Muscle of arm (tissue), 12 donors: ENCODE data around the gene ATP2A1. TPM values are rescaled to one million over a fixed set of nuclear protein-coding genes. Genes with fewer than 3 reads are reported as not detected.
"Not testable (repeated sequence)": the region's sequence is repeated elsewhere in the genome, so short reads cannot be mapped to it uniquely, and the experiment has no call there.

Experiments
- DNase-seq: peaks from one replicate; pipeline ENCODE4 v3.0.0-alpha.2; 2013
- polyA plus RNA-seq, 12 donors: library from polyadenylated mRNA; unstranded; fragments of 120-200 nt; gene quantifications; one replicate each; pipeline ENCODE4 v1.2.1, GENCODE V29; 2013; ENCODE audit not compliant: insufficient read length in 12 of 12

The ATP2A1 gene
- polyA plus RNA-seq, 12 donors = 149 to 964 (median 352) TPM; not detected in 1

- no peak for DNase-seq
Measured at GRCh38 chr16:28903344-28904042, 25.2 kb downstream of the ATP2A1 start.

DNA sequence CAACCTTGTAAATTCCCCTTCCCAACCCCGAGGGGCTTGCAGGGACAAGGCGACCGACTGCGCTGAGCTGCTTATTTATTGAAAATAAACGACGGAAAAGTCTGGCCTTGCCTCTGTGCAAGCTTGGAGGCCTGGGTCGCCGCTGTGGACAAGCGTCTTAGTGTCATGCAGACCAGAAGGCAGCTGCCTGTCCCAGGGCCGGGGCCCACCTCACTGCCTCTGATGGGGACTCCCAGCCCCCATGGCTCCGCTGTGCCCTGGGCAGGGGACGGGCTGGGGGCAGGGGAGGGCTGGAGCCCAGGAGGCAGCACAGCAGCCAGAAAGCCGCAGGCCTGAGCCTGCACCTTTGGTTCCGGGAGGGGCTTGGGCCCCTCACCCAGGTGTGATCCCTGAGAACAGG, 26.1 kb downstream of the ATP2A1 start:
- DNase-seq = no peak

GRCh38 chr16:28904828-28905227, 26.5 kb downstream of the ATP2A1 start:
- no peak for DNase-seq

- DNase-seq = no peak
Measured at GRCh38 chr16:28905229-28905754, 27.0 kb downstream of the ATP2A1 start.

DNA sequence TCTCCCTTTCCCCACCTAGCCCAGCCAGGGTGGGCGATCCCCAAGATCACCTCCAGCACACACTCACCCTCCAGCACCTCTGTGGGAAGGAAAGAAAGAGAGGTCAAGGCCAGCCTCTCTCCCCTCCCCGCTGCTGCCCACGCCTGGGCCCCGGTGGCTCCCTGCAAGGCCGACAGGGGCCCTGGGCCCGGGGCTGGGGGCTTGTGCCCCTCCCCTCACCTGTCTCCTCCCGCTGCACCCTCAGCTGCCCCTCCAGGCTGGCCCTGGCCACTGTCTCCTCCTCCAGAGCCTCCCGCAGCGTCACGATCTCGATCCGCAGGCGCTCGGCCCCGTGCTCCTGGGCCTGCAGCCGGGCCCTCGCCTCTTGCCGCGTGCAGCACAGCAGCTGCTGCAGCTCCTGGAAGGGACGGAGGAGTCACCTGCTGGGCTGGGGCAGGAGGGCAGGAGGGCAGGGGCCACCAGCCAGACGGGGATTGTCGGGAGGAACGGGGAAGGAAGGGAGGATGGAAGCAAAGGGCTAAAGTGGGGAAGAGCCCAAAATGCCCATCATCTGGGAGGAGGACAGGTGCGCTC, 27.6 kb downstream of the ATP2A1 start:
- DNase-seq = no peak

DNA sequence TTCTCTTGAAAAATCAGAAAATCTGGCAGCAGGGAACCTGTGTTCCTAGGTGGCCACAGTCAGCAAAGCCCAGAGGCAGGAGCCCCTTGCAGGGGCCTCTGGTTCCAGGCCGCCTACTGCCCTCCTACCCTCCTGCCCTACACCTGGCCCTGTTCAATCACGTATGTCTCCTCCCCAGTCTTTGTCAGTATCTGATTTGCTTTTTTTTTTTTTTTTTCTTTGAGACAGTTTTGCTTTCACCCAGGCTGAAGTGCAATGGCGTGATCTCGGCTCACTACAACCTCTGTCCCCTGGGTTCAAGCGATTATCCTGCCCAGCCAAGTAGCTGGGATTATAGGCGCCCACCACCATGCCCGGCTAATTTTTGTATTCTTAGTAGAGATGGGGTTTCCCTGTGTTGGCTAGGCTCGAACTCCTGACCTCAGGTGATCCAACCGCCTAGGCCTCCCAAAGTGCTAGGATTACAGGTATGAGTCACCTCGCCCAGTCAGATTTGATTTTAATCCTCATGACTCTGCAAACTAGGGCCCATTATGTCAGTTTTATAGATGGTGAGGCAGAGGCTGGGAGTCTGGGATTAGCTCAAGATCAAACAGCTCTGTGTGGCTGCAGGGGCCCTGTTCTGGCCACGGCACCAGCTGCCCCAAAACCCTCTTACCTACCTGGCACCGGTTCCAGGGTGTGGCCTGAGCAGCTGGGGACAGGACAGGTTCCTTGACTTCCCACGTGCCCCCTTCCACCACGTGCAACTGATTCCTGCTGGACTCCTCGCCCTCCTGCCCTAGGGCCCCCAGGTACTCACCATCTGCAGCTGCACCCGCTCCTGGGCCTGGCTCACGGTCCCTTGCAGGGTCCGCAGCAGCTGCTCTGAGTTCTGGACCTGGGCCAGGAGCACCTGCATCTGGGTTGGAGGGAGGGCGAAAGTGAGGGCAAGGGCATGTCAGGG, 32.1 kb downstream of the ATP2A1 start:
- DNase-seq = no peak

DNA sequence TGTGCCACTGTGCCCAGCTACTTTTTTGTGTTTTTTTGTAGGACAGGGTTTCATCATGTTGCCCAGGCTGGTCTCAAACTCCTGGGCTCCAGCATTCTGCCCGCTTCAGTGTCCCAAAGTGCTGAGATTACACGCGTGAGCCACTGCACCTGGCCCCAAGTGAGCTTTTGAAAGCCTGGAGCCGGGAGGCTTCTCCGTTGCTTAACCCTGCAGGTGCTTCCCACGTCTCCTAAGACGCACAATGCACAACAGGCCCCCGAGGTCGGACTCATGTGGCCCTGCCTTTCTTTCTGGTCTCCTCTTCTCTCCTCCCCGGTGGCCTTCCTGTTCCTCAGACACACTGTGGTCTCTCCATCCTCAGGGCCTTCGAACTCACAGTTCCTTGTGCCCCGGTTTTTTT, 34.3 kb downstream of the ATP2A1 start:
- no peak for DNase-seq

GRCh38 chr16:28913946-28914724, 35.8 kb downstream of the ATP2A1 start:
- no peak for DNase-seq

GRCh38 chr16:28915181-28915580, 36.9 kb downstream of the ATP2A1 start:
- no peak for DNase-seq

DNA sequence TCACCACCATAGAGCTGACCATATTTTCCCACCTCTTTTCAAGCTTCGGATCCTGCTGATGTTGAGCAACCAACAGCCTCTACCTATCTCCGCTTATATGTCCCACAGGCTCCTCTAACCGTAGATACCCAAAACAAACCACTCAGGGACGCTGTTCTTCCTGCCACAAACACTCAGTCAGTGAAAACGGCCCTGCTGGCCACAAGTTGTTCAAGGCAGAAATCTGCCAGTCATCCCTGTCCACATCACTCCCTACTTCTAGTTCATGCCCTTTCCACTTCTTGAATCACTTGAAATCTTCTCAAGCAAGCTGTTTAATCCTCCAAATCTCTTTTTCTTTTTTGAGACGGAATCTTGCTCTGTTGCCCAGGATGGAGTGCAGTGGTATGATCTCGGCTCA, 38.8 kb downstream of the ATP2A1 start:
- no peak for DNase-seq

DNA sequence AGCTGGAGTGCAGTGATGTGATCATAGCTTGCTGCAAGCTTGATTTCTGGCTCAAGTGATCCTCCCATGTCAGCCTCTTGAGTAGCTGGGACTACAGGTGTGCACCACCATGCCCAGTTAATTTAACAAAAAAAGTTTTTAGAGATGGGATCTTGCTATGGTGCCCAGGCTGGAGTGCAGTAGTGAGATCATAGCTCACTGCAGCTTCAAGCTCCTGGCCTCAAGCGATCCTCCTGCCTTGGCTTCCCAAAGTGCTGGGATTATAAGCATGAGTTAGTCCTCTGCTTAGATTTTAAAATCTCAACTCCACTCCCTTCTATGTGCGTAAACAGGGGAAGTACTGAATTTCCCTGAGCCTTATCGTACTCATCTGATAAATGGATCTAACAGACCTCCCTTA, 40.4 kb downstream of the ATP2A1 start:
- no peak for DNase-seq

DNA sequence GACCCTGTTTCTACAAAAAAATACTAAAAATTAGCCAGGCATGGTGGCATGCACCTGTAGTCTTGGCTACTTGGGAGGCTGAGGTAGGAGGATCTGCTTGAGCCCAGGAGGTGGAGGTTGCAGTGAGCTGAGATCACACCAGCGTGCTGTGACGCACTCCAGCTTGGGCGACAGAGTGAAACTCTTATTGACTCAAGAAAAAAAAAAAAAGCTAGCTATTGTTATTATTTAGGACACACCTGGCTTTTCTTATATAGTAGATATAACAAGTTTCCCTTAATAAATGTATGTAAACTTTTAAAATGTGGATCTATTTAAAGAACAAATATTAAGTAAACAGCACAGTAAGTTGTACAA, 44.9 kb downstream of the ATP2A1 start:
- no peak for DNase-seq

DNA sequence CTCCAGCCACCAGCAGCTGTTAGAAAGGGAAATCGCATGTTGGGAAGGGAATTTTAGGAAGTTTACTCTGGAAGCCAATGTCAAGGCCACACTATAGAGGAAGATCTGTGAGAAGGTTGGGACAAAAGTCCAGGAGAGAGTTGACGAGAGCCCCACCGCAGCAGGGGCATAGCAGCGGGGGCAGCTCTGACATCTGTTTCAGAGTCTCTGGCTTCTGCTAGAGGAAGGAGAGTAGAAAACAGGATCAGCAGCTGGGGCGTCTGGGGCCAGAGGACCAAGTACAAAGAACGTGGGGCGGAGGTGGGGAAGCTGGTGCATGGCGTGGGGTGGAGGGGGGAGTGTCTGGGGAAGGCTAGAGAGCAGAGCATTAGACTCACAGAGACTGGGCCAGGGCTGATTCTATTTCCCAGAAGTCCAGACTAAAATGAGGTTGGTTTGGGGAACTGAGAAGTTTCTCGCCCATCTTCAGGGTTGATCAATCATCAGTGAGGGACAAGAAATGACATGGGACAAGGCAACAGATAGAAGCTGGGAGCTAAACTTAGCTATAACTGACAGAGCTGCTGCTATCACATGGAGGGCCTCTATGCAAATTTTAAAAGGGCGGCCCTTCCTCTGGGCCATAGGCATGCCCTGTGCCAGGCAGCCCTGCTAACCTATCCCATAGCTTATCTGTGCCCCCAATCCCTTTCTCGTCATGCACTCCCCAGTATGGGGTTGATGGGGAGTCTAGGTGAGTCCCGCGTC, 45.5 kb downstream of the ATP2A1 start:
- no peak for DNase-seq

DNA sequence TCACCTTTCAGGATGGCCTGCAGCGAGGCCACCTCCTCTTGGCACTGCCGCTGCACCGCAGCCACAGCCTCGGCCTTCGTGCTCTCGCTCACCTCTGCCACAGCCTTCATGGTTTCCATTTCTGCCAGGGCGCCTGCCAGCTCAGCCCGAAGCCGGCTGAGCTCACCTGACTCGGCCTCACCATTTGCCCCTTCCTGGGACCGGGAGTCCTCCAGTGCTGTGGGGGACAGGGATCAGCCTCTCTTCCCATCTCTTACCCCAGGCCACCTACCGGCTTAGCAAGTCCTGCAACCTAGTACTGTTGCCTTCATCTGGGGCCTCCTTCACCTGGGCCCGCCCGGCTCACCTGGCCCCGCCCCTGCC, 46.1 kb downstream of the ATP2A1 start:
- DNase-seq = no peak

GRCh38 chr16:28924762-28925385, 46.6 kb downstream of the ATP2A1 start, which contains the start of gene RABEP2:
TSS of gene RABEP2 (minus strand) at chr16:28925238. CDS start at chr16:28925163, 75 bp downstream.
- peak; percentile 90 for DNase-seq

- DNase-seq = peak; percentile 90
Measured at GRCh38 chr16:28925386-28926228, 47.3 kb downstream of the ATP2A1 start.

DNA sequence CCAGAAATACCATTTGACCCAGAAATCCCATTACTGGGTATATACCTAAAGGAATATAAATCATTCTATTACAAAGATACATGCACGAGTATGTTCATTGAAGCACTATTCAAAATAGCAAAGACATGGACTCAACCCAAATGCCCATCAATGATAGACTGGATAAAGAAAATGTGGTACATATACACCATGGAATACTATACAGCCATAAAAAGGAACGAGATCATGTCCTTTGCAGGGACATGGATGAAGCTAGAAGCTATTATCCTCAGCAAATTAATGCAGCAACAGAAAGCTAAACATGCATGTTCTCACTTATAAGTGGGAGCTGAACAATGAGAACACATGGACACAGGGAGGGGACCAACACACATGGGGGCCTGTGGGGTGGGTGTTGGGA, 48.0 kb downstream of the ATP2A1 start:
- DNase-seq = not testable (repeated sequence)

GRCh38 chr16:28927815-28928214, 49.5 kb downstream of the ATP2A1 start:
- no peak for DNase-seq

DNA sequence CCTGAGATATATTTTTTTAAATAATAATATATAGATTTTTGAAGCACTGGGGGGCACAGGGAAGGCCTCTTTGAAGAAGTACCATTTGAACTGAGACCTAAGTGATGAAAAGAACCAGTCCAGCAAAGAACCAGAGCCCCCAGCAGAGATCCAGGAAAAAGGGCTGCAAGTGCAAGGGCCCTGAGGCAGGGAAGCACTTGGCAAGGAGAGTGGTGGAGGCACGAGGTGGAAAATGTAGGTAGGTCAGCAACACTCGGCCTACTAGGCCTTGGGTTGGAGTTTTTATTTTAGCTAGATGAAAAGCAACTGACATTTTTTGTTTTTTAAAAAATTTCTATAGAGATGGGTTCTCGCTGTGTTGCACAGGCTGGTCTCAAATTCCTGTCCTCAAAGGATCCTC, 51.9 kb downstream of the ATP2A1 start:
- no peak for DNase-seq

DNA sequence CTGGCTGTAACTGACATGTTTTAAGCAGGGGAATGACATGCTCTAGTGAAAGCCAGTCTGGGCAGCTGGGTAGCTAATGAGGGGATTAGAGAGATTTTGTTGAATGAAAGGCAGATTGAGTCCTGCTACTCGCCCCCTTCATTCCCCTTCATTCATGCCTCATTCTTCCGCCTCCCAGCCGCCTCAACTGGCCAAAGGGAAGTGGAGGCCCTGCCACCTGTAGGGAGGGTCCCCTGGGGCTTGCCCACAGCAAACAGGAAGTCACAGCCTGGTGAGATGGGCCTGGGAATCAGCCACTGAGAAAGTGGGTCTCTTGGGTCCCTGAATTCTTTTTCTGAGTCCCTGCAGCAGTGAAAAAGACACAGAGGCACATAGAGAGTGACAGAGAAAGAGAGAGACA, 52.4 kb downstream of the ATP2A1 start:
- no peak for DNase-seq
